UCSD-AML1 (cell line): ENCODE data around the gene CUX1.
A peak's percentile ranks its signal among the peaks of the same experiment; 100 is the strongest.
"Not testable (repeated sequence)": the region's sequence is repeated elsewhere in the genome, so short reads cannot be mapped to it uniquely, and the experiment has no call there.

Experiments used
- DNase-seq: peaks from one replicate; lab custom pipeline; 2025; ENCODE audit not compliant: unreplicated experiment; lab: John Stamatoyannopoulos, UW

The CUX1 gene

GRCh38 chr7:101913851-101914250 is 96.4 kb downstream of the CUX1 start:
- DNase-seq = no peak

GRCh38 chr7:101915000-101915399 is 97.6 kb downstream of the CUX1 start:
- no peak for DNase-seq

GRCh38 chr7:101916041-101916800 is 98.8 kb downstream of the CUX1 start:
- no peak for DNase-seq

- DNase-seq = no peak
These were observed 99.5 kb downstream of the CUX1 start for GRCh38 chr7:101916876-101917275.

GRCh38 chr7:101917566-101917965 is 100.1 kb downstream of the CUX1 start:
- no peak for DNase-seq

GRCh38 chr7:101918426-101918825 is 101.0 kb downstream of the CUX1 start:
- DNase-seq = no peak

GRCh38 chr7:101919363-101920115 is 102.1 kb downstream of the CUX1 start:
- no peak for DNase-seq

GRCh38 chr7:101921061-101921460 is 103.6 kb downstream of the CUX1 start:
- DNase-seq = no peak

- DNase-seq = not testable (repeated sequence)
These were observed 104.4 kb downstream of the CUX1 start for GRCh38 chr7:101921546-101922489.

GRCh38 chr7:101922631-101923601 is 105.5 kb downstream of the CUX1 start:
- DNase-seq = no peak

- no peak for DNase-seq
These were observed 106.2 kb downstream of the CUX1 start for GRCh38 chr7:101923602-101923985.

GRCh38 chr7:101924171-101924570 is 106.7 kb downstream of the CUX1 start:
- DNase-seq = peak; percentile 9

- no peak for DNase-seq
These were observed 108.8 kb downstream of the CUX1 start for GRCh38 chr7:101926265-101926664.

- DNase-seq = no peak
These were observed 110.0 kb downstream of the CUX1 start for GRCh38 chr7:101927389-101927788.

GRCh38 chr7:101927802-101928201 is 110.4 kb downstream of the CUX1 start:
- DNase-seq = peak; percentile 26

GRCh38 chr7:101929256-101929655 is 111.8 kb downstream of the CUX1 start:
- DNase-seq = no peak

- not testable (repeated sequence) for DNase-seq
These were observed 112.5 kb downstream of the CUX1 start for GRCh38 chr7:101929911-101930310.

- no peak for DNase-seq
These were observed 114.7 kb downstream of the CUX1 start for GRCh38 chr7:101932083-101932482.

- no peak for DNase-seq
These were observed 115.6 kb downstream of the CUX1 start for GRCh38 chr7:101933028-101933427.

GRCh38 chr7:101933688-101934121 is 116.3 kb downstream of the CUX1 start:
- DNase-seq = no peak
